NT2/D1 (cell line): ENCODE data around the gene MYO7A.

Experiments used
- SUZ12 ChIP-seq: IDR thresholded peaks from 2 replicates; pipeline ENCODE4 v1.6.1; 2011; ENCODE audit not compliant: insufficient read length, insufficient read depth; ENCODE audit errors: extremely low read depth
- YY1 ChIP-seq: IDR thresholded peaks from 2 replicates; pipeline ENCODE4 v1.6.1; 2011; ENCODE audit not compliant: insufficient read length, insufficient read depth
- ZNF274 ChIP-seq: IDR thresholded peaks from 2 replicates; pipeline ENCODE4 v1.6.1; 2011; ENCODE audit warnings: mild to moderate bottlenecking, low read depth, low read length

DNA sequence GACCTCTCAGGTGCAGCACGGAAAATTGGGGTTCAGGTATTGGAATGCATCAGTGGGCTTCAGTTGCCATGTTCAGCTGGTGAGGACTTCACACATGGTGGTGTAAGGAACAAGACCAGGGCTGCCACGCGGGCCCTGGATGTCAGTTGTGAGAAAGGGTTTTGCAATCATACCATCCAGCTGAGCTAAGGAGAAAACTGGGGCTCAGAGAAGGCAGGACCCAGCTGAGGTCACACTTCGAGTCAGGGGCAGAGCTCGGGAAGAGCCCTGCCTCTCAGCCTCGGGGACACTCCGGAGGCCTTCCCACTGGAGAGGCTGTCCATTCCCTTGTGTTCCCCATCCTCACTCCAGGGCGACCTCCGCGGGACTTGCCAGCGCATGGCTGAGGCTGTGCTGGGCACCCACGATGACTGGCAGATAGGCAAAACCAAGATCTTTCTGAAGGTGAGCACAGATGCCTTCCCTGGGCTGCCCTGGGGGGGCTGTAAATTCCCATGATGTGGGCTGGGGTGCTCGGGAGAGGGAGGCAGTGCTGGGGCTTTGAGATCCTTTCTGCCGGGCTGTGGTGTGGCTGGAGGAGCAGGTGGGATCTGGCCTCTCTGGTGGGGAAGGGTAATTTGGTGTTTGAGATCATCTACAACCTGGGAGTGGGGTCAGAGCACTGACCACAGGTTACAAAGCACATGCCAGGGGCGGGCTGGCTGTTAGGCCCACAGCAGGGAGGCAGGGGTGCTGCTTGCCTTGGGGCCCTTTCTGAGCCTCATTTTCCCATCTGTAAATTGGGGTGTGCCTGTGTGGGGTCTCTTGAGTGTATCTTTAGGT, 47.2 kb downstream of the MYO7A start:
- TF ChIP-seq SUZ12 (no peak), ZNF274 (no peak), YY1 (no peak)
